HepG2 (cell line): ENCODE measurements around the gene TANGO6. TPM values are rescaled to one million over a fixed set of nuclear protein-coding genes. Genes with fewer than 3 reads are reported as not detected.

Source experiments
- ATAC-seq: fragments of 200-7000 bp; cut with Tn5 transposase; 3 replicates; pipeline ENCODE4 v1.9.1; 2020; ENCODE audit warnings: mild to moderate bottlenecking, moderate library complexity
- BruUV-seq: library from RNA; stranded (reverse); fragments of 400-500 nt; replicated peaks from 2 replicates; lab custom pipeline; 2021; lab: Mats Ljungman, UMichigan
- CTCF ChIA-PET: fragments of 300-600 bp; formaldehyde crosslinking; extraction: SDS; loops from one replicate; lab custom pipeline; 2021; ENCODE audit warnings: low total read pairs, inconsistent platforms, low intra/inter-chr PET ratio; lab: Yijun Ruan, JAX
- POLR2A ChIA-PET: fragments of 350-600 bp; sonication (Branson Sonifier 250); formaldehyde crosslinking; loops from one replicate; lab custom pipeline; 2020; ENCODE audit warnings: antibody characterized with exemption, inconsistent platforms; lab: Yijun Ruan, JAX
- DNase-seq: peaks from one replicate; pipeline ENCODE4 v3.0.0-alpha.2; 2015; ENCODE audit warnings: low spot score
- FAIRE-seq: peaks from 3 replicates; lab custom pipeline; 2011; peaks lifted over from hg19 to GRCh38; lab: Jason Lieb, UNC
- H2AFZ ChIP-seq: one replicate; pipeline ENCODE4 v1.6.1; 2011; ENCODE audit warnings: low read length, inconsistent platforms
- H3K27ac ChIP-seq: fragments of 300-600 bp; 3 replicates; pipeline ENCODE4 v1.8.0; 2011; ENCODE audit warnings: mixed run types, mild to moderate bottlenecking, mixed read lengths, low read length, inconsistent platforms; ENCODE audit not compliant: insufficient read depth; ENCODE audit errors: extremely low read length
- H3K27me3 ChIP-seq, 2 experiments: fragments of 200-600 bp in 1 of 2; 2 replicates in 1 of 2; 3 replicates in 1 of 2; pipeline versions ENCODE4 v1.6.0 to v1.8.0; 2011; ENCODE audit warnings: low read length in 2 of 2, mild to moderate bottlenecking in 2 of 2, moderate library complexity in 2 of 2, inconsistent platforms in 1 of 2; ENCODE audit not compliant: insufficient read depth in 2 of 2, control insufficient read depth in 1 of 2
- H3K36me3 ChIP-seq, 2 experiments: fragments of 200-600 bp in 1 of 2; replicated peaks in 1 of 2; 2 replicates in 1 of 2; 3 replicates in 1 of 2; pipeline versions ENCODE4 v1.5.1 to v1.8.0; 2011; ENCODE audit warnings: low read length in 2 of 2, inconsistent platforms in 1 of 2; ENCODE audit not compliant: insufficient read depth in 2 of 2, control insufficient read depth in 1 of 2
- H3K4me1 ChIP-seq: 2 replicates; pipeline ENCODE4 v1.5.1; 2012; ENCODE audit warnings: low read length, inconsistent platforms; ENCODE audit not compliant: insufficient read depth
- H3K4me2 ChIP-seq: 2 replicates; pipeline ENCODE4 v1.6.0; 2011; ENCODE audit warnings: low read depth, low read length, inconsistent platforms
- H3K4me3 ChIP-seq, 3 experiments: fragments of 200-600 bp in 1 of 3; sonication (generic), shearing (Covaris generic) in 1 of 3; replicated peaks in 1 of 3; 2 replicates each; pipeline ENCODE4 v1.5.1; 2011 to 2016; ENCODE audit warnings: low read length in 3 of 3, inconsistent platforms in 2 of 3, low read depth in 2 of 3, mild to moderate bottlenecking in 2 of 3, control low read depth in 1 of 3, mixed read lengths in 1 of 3; ENCODE audit not compliant: insufficient read depth in 1 of 3
- H3K79me2 ChIP-seq: one replicate; pipeline ENCODE4 v1.6.1; 2011; ENCODE audit warnings: low read length, inconsistent platforms; ENCODE audit not compliant: insufficient read depth
- H3K9ac ChIP-seq: 2 replicates; pipeline ENCODE4 v1.6.0; 2011; ENCODE audit warnings: mild to moderate bottlenecking, low read depth, low read length, inconsistent platforms; ENCODE audit not compliant: insufficient read depth
- H3K9me3 ChIP-seq: 2 replicates; pipeline ENCODE4 v1.5.1; 2012; ENCODE audit warnings: mild to moderate bottlenecking, low read length
- H4K20me1 ChIP-seq: 2 replicates; pipeline ENCODE4 v1.6.0; 2011; ENCODE audit warnings: inconsistent platforms, mild to moderate bottlenecking, low read length, moderate library complexity; ENCODE audit not compliant: insufficient read depth
- FOSL2 ChIP-seq: sonication (generic); formaldehyde crosslinking; IDR thresholded peaks from 2 replicates; pipeline ENCODE4 v1.4.0; 2020; ENCODE audit warnings: missing genetic modification reagents
- HNRNPH1 ChIP-seq: fragments of 200-400 bp; formaldehyde crosslinking; optimal IDR thresholded peaks from 2 replicates; pipeline ENCODE3; 2017; ENCODE audit warnings: mild to moderate bottlenecking, low read depth, low read length
- HOXA7 ChIP-seq: sonication (generic); formaldehyde crosslinking; IDR thresholded peaks from 2 replicates; pipeline ENCODE4 v1.8.1; 2022; ENCODE audit warnings: mild to moderate bottlenecking, missing genetic modification reagents, moderate library complexity
- RAD51 ChIP-seq: fragments of 450-650 bp; IDR thresholded peaks from 2 replicates; pipeline ENCODE4 v1.6.1; 2016; ENCODE audit warnings: borderline replicate concordance
- RFX5 ChIP-seq: IDR thresholded peaks from 2 replicates; pipeline ENCODE4 v1.6.1; 2011; ENCODE audit warnings: low read depth, low read length, improper control_type of control experiment
- SRSF1 ChIP-seq: fragments of 200-400 bp; formaldehyde crosslinking; optimal IDR thresholded peaks from 2 replicates; pipeline ENCODE3; 2017; ENCODE audit warnings: mild to moderate bottlenecking, low read depth, low read length, moderate library complexity
- SRY ChIP-seq: sonication (generic); formaldehyde crosslinking; IDR thresholded peaks from 2 replicates; pipeline ENCODE4 v1.8.0; 2022; ENCODE audit warnings: mild to moderate bottlenecking, missing genetic modification reagents
- YEATS2 ChIP-seq: sonication (generic); formaldehyde crosslinking; IDR thresholded peaks from 2 replicates; pipeline ENCODE4 v1.4.0; 2020; ENCODE audit warnings: missing genetic modification reagents, borderline replicate concordance
- ZNF20 ChIP-seq: sonication (generic); formaldehyde crosslinking; IDR thresholded peaks from 2 replicates; pipeline ENCODE4 v1.4.0; 2020; ENCODE audit warnings: mild to moderate bottlenecking, moderate library complexity, missing genetic modification reagents
- ZNF33B ChIP-seq: sonication (generic); formaldehyde crosslinking; IDR thresholded peaks from 2 replicates; pipeline ENCODE4 v1.5.1; 2020; ENCODE audit warnings: mild to moderate bottlenecking, missing genetic modification reagents
- ZSCAN12 ChIP-seq: sonication (generic); formaldehyde crosslinking; IDR thresholded peaks from 2 replicates; pipeline ENCODE4 v1.9.0; 2021; ENCODE audit warnings: mild to moderate bottlenecking, missing genetic modification reagents
- ZSCAN25 ChIP-seq: sonication (generic); formaldehyde crosslinking; IDR thresholded peaks from 2 replicates; pipeline ENCODE4 v1.8.0; 2022; ENCODE audit warnings: mild to moderate bottlenecking, missing genetic modification reagents
- WGBS: methylation state at CpG from one replicate; pipeline ENCODE4 v1.1.6; 2017; ENCODE audit warnings: low lambda C conversion rate; 5-methylcytosine and 5-hydroxymethylcytosine counted together
- in situ Hi-C: cut with HindIII; loops from 2 replicates; pipeline ENCODE4 v1.10.0; 2017; ENCODE audit warnings: low pct_unique_long_range_greater_than_20kb; ENCODE audit not compliant: extremely low pct_ligation_motif_present
- intact Hi-C: fragments of 100-400 bp; cut with micrococcal nuclease; formaldehyde crosslinking; loops from one replicate; pipeline ENCODE4 v1.10.0; 2022; ENCODE audit not compliant: unreplicated experiment
- polyA plus RNA-seq, 8 experiments: library from polyadenylated mRNA; depleted of rRNA in 3 of 8; stranded (reverse) in 7 of 8; unstranded in 1 of 8; fragments of >200 nt; fragmentation: Illumina TruSeq in 4 of 8; extraction: Trizol in 4 of 8; gene quantifications; 2 replicates each; pipeline versions ENCODE4 v1.2.1 to v1.2.3, GENCODE V29; 2011 to 2016; ENCODE audit warnings: low read depth in 4 of 8, missing spikeins in 1 of 8, mixed read lengths in 1 of 8; ENCODE audit not compliant: insufficient read depth in 1 of 8
- total RNA-seq, 5 experiments: library from RNA; depleted of rRNA; stranded (reverse); fragments of >200 nt; fragmentation: Illumina TruSeq; extraction: Trizol; gene quantifications; 2 replicates each; pipeline ENCODE4 v1.2.3, GENCODE V29; 2016; ENCODE audit warnings: low read depth in 1 of 5

Gene TANGO6
- total and polyA plus RNA-seq, 2 of the 13 experiments (the other 11 are each of a cell fraction or from before 2014, with no cell fraction given), result 7.2 to 13.3 TPM

- ATAC-seq (no peak), FAIRE-seq (no peak), DNase-seq (no peak)
- H3K79me2 ChIP-seq, result no peaks in the 10 kb centered on the region
- no peak overlapping the region for H3K4me3 ChIP-seq
- peaks cover 22% of the 10 kb centered on the region for H3K4me1 ChIP-seq
- H2AFZ ChIP-seq, result no peak overlapping the region
- POLR2A ChIA-PET, result interaction anchor here (1.2 kb wide), 1 partner anchor 18 kb away, joined by 3 read pairs; no protein-coding TSS in a partner anchor
- H3K9ac ChIP-seq, result no peak overlapping the region
- TF ChIP-seq YEATS2 (CRISPR knock-in tag) (no peak), RFX5 (no peak), ZNF20 (no peak), FOSL2 (no peak), ZNF33B (CRISPR knock-in tag) (no peak), SRY (CRISPR knock-in tag) (no peak), RAD51 (no peak), SRSF1 (no peak), HOXA7 (CRISPR knock-in tag) (no peak), HNRNPH1 (no peak), ZSCAN12 (CRISPR knock-in tag) (no peak), ZSCAN25 (CRISPR knock-in tag) (no peak)
- H3K4me2 ChIP-seq, result no peak overlapping the region
- CTCF ChIA-PET, result no interaction called here
- no peaks in the 10 kb centered on the region for H4K20me1 ChIP-seq
- 91% methylated on average over 8 of the region's 8 CpGs for WGBS
- no peak overlapping the region for H3K27ac ChIP-seq
- H3K36me3 ChIP-seq, result peaks cover 2 to 9% of the 10 kb centered on the region in 2 experiments; a peak in 3 of 5 replicates
- no peaks in the 10 kb centered on the region for H3K27me3 ChIP-seq
- intact Hi-C loops (no loop called here), in situ Hi-C loops (no loop called here)
- BruUV-seq, result no TSS peak
- no peaks in the 10 kb centered on the region for H3K9me3 ChIP-seq
Observed at GRCh38 chr16:68909099-68909733, 65.9 kb downstream of the TANGO6 start.
